GM13977 (cell line): ENCODE measurements around the gene VASH2.
"Not testable (repeated sequence)": the region's sequence is repeated elsewhere in the genome, so short reads cannot be mapped to it uniquely, and the experiment has no call there.

Experiments
- DNase-seq: peaks from one replicate; pipeline ENCODE4 v3.0.0; 2012; ENCODE audit warnings: low spot score
- CTCF ChIP-seq: IDR thresholded peaks from 2 replicates; pipeline ENCODE4 v1.5.1; 2012; ENCODE audit warnings: mild to moderate bottlenecking, control low read depth; ENCODE audit not compliant: insufficient read depth; ENCODE audit errors: extremely low read depth, missing control alignments
- in situ Hi-C: fragments of 300-500 bp; cut with MboI; formaldehyde crosslinking; loops from one replicate; pipeline ENCODE4 v1.12.0; 2022; ENCODE audit warnings: low sequenced_read_pairs, low pct_unique_long_range_greater_than_20kb, mixed read lengths, inconsistent platforms; ENCODE audit not compliant: unreplicated experiment

The VASH2 gene

DNA sequence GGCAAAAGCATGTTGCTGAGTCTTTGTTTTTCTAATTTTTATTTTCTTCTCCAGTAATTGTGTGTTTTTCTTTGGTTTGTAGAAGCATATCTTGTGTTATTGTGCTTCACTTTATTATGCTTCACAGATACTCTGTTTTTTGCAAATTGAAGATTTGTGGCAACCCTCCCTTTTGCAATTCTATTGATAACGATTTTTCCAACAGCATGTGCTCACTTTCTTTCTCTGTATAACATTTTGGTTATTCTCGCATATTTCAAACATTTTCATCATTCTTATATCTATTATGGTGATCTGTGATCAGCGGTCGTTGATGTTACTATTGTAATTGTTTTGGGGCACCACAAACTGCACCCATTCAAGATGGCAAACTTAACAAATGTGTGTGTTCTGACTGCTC is 69.1 kb downstream of the VASH2 start:
- DNase-seq: no peak
- TF ChIP-seq CTCF: no peak
- in situ Hi-C loops: no loop called here

GRCh38 chr1:213020016-213020415 is 69.7 kb downstream of the VASH2 start:
- no peak for TF ChIP-seq CTCF
- no peak for DNase-seq
- in situ Hi-C loops: no loop called here

GRCh38 chr1:213027024-213027423 is 76.7 kb downstream of the VASH2 start:
- in situ Hi-C loops: not testable (repeated sequence)

DNA sequence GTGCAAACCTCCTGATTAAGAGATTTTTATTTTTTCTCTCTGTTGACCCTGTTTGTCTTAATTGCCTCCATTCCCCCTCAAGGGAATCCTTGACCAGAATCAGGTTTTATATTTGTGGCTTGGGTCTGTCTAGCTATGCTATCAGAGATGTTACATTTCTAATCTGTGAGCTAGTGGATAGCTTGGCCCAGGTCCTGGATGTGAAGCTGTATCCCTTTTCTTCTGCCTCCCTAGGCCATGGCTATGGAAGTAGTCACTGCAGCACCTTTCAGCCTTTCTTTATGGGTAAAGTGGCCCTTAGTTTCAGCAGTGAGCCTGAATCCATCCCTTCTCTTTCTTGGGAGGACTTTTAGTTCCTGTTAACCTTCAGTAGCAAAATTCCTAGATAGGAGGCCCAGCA is 82.3 kb downstream of the VASH2 start:
- in situ Hi-C loops: no loop called here
- DNase-seq: no peak
- no peak for TF ChIP-seq CTCF

More at GRCh38 chr1:213027024-213027423, 76.7 kb downstream of the VASH2 start:
- not testable (repeated sequence) for DNase-seq

- in situ Hi-C loops: no loop called here
- no peak for DNase-seq
- TF ChIP-seq CTCF: no peak
Observed at GRCh38 chr1:213034713-213035112, 84.4 kb downstream of the VASH2 start.

GRCh38 chr1:213035573-213035972 is 85.2 kb downstream of the VASH2 start:
- TF ChIP-seq CTCF: no peak
- in situ Hi-C loops: no loop called here
- no peak for DNase-seq
